ENCODE measurements around the gene CD4. TPM values are rescaled to one million over a fixed set of nuclear protein-coding genes. Genes with fewer than 3 reads are reported as not detected.

Gene CD4
- total and polyA plus RNA-seq, 10 of the 15 experiments (the other 5 are each of a cell fraction or from before 2014, with no cell fraction given): 0.24 to 1.6 (median 0.69) TPM

DNA sequence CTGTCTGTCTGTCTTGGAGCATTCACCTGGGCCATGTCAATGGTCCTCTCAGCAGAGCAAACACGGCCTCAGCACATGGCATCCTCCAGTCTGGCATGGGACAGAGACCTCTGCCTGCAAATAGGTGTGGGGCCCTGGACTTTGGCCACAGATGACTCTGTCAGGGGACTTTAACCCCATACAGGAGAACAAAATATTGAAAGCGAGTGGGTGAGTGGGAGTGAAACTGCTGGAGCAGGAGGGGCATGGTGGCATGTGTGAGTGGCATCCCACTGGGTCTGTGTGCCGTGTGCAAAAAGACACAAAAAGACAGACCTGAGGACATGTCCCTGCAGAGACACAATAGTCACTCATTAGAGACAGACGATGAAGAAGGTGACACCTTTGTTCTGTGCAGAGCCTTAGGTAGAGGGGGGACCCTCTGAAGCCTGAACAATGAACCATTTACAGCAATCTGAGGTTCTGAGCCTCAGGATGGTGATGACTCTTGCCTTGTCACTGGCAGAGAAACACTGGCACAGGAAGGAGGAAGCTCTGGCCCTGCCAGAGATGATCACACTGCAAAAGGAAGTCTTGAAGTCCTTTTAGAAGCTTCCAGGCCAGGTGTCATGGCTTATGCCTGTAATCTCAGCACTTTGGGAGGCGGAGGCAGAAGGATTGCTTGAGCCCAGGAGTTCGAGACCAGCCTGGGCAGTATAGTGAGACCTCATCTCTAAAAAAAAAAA lies 9.5 kb upstream of the CD4 start:
- no peak overlapping the region for H3K9ac ChIP-seq (ENCODE audit: control insufficient read depth, insufficient read depth, low read length)

More for the DNA sequence above, 9.5 kb upstream of the CD4 start:
- no peaks in the 10 kb centered on the region for H3K27me3 ChIP-seq (replicated peaks in 1 of 2; ENCODE audit: control insufficient read depth in 2 of 2, insufficient read depth in 2 of 2, low read length in 1 of 2)
- no peak for DNase-seq (ENCODE audit: low read depth, low spot score)
- SMC1A ChIA-PET (ENCODE audit: uncharacterized antibody, unreplicated experiment): interaction anchor here (0.7 to 6.6 kb wide), 13 partner anchors 9 to 216 kb away, joined by 3 to 84 read pairs (median 6); partner anchors contain the start of genes CD4 and MLF2
- RAD21 ChIA-PET (ENCODE audit: unreplicated experiment): interaction anchor here (0.7 to 5.4 kb wide), 6 partner anchors 16 to 90 kb away, joined by 3 to 42 read pairs (median 3); partner anchors contain the start of genes CDCA3 and MLF2
- no peaks in the 10 kb centered on the region for H4K20me1 ChIP-seq (ENCODE audit: control insufficient read depth, insufficient read depth)
- no peak for TF ChIP-seq PKNOX1 (IDR thresholded peaks at IDR 0.05)
- no peak for TF ChIP-seq RBBP5 (conservative IDR thresholded peaks at IDR 0.05)
- no peak for TF ChIP-seq ZNF274 (IDR thresholded peaks at IDR 0.05; ENCODE audit: insufficient read depth, insufficient read length)
- TF ChIP-seq ETV6 (conservative IDR thresholded peaks at IDR 0.05 in 1 of 2, IDR thresholded peaks at IDR 0.05 in 1 of 2; ENCODE audit: borderline replicate concordance in 1 of 2, low read depth in 1 of 2): no peak
- no peak for TF ChIP-seq FOXM1 (IDR thresholded peaks at IDR 0.05; ENCODE audit: low read depth, low read length)
- TF ChIP-seq E2F4 (IDR thresholded peaks at IDR 0.05; ENCODE audit: low read depth, low read length): no peak
- ATAC-seq: no peak
- POLR2A ChIA-PET: interaction anchor here (0.5 to 1.8 kb wide), 14 partner anchors 12 to 277 kb away, joined by 3 to 11 read pairs (median 3); partner anchors contain the start of genes CDCA3, MLF2 and PTMS
- no peak overlapping the region for H2AFZ ChIP-seq (ENCODE audit: control insufficient read depth, low read depth, low read length)
- peaks cover 24% of the 10 kb centered on the region for H3K4me1 ChIP-seq (ENCODE audit: control insufficient read depth, insufficient read depth, low read length)
- no peak overlapping the region for H3K27ac ChIP-seq (ENCODE audit: control insufficient read depth, insufficient read depth)
- in situ Hi-C loops (cut with MboI): no loop called here
- intact Hi-C loops (cut with micrococcal nuclease; ENCODE audit: unreplicated experiment): loop anchor here (1.0 to 5.0 kb wide), 5 partner anchors 27 to 228 kb away; partner anchors contain the start of genes MLF2 and ZNF384
- no peaks in the 10 kb centered on the region for H3K36me3 ChIP-seq (ENCODE audit: control insufficient read depth in 2 of 2, insufficient read depth in 2 of 2, low read length in 1 of 2)
- no peaks in the 10 kb centered on the region for H3K79me2 ChIP-seq (ENCODE audit: control insufficient read depth, insufficient read depth, low read length)
- no peak overlapping the region for H3K4me2 ChIP-seq (ENCODE audit: control insufficient read depth, insufficient read depth)
- FAIRE-seq: no peak
- H3K9me3 ChIP-seq (replicated peaks; ENCODE audit: control insufficient read depth, insufficient read depth, low read length): no peaks in the 10 kb centered on the region
- WGBS (ENCODE audit: insufficient coverage, insufficient replicate concordance, low lambda C conversion rate, missing lambda C conversion rate): 36% methylated on average over 6 of the region's 6 CpGs
- no peak overlapping the region for H3K4me3 ChIP-seq
- CTCF ChIA-PET: interaction anchor here (0.7 to 12.7 kb wide), 12 partner anchors 8 to 217 kb away, joined by 3 to 221 read pairs (median 4); partner anchors contain the start of genes LAG3 and MLF2
- no TSS peak for BruUV-seq (replicated peaks)

All from GM12878 (cell line).